Hippocampal formation (tissue), 2 donors: ENCODE measurements around the gene VAC14.

Source experiments
- DNase-seq, 2 donors: peaks; one replicate each; lab custom pipeline; 2025; lab: John Stamatoyannopoulos, UW

VAC14 gene

DNA sequence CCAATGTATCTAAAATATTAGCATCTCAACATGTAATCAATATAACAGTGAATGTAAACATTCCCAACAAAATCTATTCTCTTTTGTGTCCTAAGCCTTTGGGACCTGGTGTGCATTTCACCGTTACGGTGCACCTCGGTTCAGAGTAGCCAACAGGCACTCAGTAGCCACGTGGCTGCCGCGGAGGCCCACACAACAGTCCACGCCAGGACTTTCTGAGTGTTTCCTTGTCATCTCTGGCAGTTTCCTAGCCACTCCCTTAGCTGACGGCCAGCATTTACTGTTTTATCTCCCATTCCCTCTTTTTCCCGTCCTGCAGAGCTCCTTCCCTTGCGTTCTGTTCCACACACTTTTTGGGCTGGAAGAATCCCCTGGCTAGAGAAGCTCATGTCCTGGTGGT is 36.3 kb downstream of the VAC14 start:
- DNase-seq, result no peak

DNA sequence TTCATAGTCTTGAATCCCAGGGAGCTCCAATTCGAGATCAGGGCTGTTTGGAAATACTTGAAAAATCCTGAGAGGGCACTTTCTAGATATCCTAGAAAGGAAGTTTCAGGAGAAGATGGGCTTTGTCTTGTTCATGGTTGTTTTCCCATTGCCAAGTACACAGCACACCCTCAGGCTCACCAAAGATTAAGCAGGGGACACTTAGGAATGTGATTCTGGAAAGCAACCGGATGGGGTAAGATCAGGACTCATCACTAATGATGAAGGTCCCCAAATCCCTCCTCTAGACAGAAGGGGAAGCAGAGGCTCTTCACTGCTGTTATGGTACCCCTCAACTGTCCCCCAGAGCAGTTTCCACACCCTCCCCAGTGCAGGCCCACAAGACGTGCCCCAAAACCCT is 40.7 kb downstream of the VAC14 start:
- DNase-seq, result no peak

- DNase-seq, result no peak
Observed at GRCh38 chr16:70759666-70760065, 41.3 kb downstream of the VAC14 start.

GRCh38 chr16:70758786-70759185 is 42.2 kb downstream of the VAC14 start:
- no peak for DNase-seq

- DNase-seq, result no peak
Observed at GRCh38 chr16:70757183-70757582, 43.8 kb downstream of the VAC14 start.

DNA sequence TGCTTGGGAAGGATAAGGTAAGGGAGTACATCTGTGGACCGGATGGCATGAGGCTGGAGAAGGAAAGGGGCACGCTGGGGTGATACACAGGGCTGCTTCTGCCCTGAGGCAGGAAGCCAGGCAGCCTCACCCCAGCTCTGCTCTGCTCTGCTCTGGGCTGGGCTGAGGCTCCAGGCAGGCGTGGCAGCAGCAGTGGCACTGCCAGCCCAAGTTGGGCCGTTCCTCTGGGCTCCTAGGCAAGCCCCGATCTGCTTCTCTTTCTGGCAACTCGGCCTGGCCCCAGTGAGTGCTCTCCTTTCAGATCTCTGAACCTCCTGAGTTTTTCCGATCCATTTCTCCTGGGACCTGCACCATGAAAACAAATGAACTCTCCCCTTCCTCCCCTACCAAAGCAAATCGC is 44.9 kb downstream of the VAC14 start:
- no peak for DNase-seq

GRCh38 chr16:70754851-70755600 is 45.9 kb downstream of the VAC14 start:
- DNase-seq, result peak in 1 of 2 donors; percentile 34

DNA sequence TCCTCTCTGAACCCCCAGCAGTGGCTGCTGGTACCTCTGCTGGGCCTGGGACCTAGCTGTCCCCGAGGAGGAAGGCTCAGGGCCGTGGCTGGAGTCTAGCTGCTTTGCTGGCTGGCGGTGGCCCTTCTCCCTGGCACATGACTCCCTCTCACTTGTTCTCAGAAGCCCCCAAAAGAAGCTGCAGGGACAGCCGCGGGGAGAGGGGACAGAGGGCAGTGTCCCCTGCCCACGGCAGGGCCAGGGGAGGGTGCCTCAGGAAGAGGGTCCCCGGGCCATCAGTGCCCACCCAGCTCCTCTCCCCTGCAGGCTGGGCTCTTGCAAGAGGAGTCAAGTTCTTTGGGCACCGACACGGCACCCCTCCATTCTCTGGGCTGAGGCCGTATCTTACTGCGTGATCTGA is 46.6 kb downstream of the VAC14 start:
- no peak for DNase-seq

GRCh38 chr16:70753694-70754325 is 47.1 kb downstream of the VAC14 start:
- no peak for DNase-seq

DNA sequence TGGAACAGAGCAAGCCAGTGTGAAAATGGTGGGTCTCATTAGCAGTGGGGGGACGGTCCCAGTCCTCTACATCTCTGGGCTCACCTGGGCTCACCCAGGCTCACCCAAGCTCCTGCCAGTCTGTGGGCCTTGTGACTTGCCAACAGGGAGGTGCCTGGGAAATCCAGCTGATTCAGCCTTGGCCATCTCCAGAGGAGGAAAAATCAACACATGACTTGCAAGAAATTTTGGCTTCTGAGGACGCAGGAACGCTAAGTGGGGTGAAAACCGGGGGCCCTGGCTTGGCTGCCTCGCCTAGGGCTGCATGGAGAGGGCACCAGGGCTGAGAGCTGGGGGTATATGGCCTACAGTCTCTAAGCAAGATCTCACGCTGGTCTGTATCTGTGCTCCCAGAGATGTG is 47.7 kb downstream of the VAC14 start:
- DNase-seq, result no peak

- DNase-seq, result no peak
Observed at GRCh38 chr16:70752426-70752825, 48.5 kb downstream of the VAC14 start.

GRCh38 chr16:70751593-70751992 is 49.4 kb downstream of the VAC14 start:
- DNase-seq, result no peak

DNA sequence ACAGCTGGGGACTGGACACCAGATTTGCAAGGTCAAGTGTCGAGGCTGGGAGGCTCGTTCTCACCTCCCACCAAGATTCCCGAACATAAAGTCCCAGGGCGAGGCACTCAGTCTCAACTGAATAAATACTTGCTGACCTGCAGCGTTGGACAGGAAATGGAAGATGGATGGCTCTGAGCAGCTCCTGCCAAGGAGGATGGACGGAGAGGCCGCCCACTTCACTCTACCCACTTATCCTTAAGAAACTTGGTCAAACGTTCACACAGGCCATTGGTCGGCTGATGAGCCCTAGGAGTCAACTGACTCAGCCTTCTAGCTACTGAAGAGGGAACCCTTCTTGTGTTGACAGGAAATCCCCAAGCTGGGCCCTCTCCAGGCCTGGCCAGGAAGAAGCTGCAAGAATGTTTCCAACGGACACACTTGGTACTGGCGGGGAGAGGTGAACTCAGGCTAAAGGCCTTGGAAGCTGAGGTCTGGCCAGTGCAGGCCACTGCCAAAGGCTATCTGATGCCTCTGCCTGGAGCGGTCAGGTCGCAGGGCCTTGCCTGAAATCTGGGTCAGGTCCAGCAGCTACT is 50.0 kb downstream of the VAC14 start:
- DNase-seq, result no peak

- peak; percentile 31 to 68 for DNase-seq
Observed at GRCh38 chr16:70749681-70750601, 51.0 kb downstream of the VAC14 start.

DNA sequence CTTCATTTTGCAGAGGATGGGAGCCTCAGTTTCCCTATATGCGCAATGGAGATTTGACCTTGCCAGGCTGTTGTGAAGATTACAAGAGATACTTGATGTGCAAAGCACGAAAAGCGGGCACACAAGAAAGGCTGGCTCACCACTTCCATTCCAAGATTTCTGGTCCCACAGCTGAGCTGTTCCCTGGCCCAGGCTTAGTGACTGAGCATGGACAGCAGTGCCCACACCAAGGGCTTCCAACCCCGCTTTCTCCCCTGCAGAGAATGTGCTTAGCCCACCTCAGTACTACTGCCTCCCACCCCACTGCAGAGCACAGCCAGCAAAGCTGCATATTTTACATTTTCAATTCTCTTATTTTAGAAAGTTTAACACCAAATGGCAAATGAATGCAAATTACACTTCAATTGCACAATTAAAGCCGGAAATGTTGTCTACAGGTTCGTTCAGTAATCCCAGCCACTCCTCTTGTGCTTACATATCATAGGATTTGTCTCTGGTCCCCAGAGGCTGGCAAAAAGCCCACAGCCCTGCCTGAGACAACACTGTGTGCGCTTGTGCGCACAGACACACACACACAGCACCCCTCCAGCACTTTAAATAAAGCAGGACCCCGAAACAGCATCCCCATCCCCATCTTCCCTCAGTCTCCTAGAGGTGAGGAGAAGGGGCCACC is 51.8 kb downstream of the VAC14 start:
- peak in 1 of 2 donors; percentile 6 for DNase-seq

- no peak for DNase-seq
Observed at GRCh38 chr16:70747703-70748631, 53.0 kb downstream of the VAC14 start.

GRCh38 chr16:70746708-70747424 is 54.1 kb downstream of the VAC14 start:
- DNase-seq, result no peak

- no peak for DNase-seq
Observed at GRCh38 chr16:70746040-70746707, 54.8 kb downstream of the VAC14 start.

GRCh38 chr16:70745536-70746025 is 55.4 kb downstream of the VAC14 start:
- DNase-seq, result no peak
